Thyroid gland (tissue), 4 donors: ENCODE data around the gene SPRY4.

Source experiments
- POLR2A ChIP-seq, 2 donors: fragments of 450-650 bp; IDR thresholded peaks; one replicate each; pipeline ENCODE4 v1.6.1; 2017; ENCODE audit warnings: antibody characterized with exemption in 2 of 2, mild to moderate bottlenecking in 2 of 2, moderate library complexity in 1 of 2
- TF ChIP-seq, protein P1 (sequence below), 6 experiments: fragments of 200-600 bp in 3 of 6; fragments of 450-650 bp in 3 of 6; sonication (generic) in 3 of 6; IDR thresholded peaks; one replicate each; pipeline ENCODE4 v1.5.1; 2016 to 2019; ENCODE audit warnings: antibody characterized with exemption in 6 of 6, mild to moderate bottlenecking in 2 of 6, inconsistent platforms in 1 of 6, moderate library complexity in 1 of 6

- TF ChIP-seq, protein P1, sequence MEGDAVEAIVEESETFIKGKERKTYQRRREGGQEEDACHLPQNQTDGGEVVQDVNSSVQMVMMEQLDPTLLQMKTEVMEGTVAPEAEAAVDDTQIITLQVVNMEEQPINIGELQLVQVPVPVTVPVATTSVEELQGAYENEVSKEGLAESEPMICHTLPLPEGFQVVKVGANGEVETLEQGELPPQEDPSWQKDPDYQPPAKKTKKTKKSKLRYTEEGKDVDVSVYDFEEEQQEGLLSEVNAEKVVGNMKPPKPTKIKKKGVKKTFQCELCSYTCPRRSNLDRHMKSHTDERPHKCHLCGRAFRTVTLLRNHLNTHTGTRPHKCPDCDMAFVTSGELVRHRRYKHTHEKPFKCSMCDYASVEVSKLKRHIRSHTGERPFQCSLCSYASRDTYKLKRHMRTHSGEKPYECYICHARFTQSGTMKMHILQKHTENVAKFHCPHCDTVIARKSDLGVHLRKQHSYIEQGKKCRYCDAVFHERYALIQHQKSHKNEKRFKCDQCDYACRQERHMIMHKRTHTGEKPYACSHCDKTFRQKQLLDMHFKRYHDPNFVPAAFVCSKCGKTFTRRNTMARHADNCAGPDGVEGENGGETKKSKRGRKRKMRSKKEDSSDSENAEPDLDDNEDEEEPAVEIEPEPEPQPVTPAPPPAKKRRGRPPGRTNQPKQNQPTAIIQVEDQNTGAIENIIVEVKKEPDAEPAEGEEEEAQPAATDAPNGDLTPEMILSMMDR (IDR thresholded peaks at IDR 0.05): no peak
- no peak for TF ChIP-seq POLR2A (IDR thresholded peaks at IDR 0.05)
These were observed 33.3 kb upstream of the SPRY4 start for GRCh38 chr5:142358121-142358520.
